HCEC 1CT (cell line): Measurements from ENCODE around the gene IST1.
"Not testable (repeated sequence)": the region's sequence is repeated elsewhere in the genome, so short reads cannot be mapped to it uniquely, and the experiment has no call there.

Experiments
- DNase-seq: peaks from one replicate; pipeline ENCODE4 v3.0.0-alpha.2; 2017

IST1 gene

GRCh38 chr16:71894921-71895678 lies at the start of gene IST1:
Gene IST1 (plus strand): TSS chr16:71895531. CDS start chr16:71915641, 20,110 bp downstream.
- DNase-seq: peak; percentile 99

GRCh38 chr16:71845639-71846430 lies 49.5 kb upstream of the IST1 start, which contains the start of gene ATXN1L:
Gene ATXN1L (plus strand): TSS chr16:71845976. CDS start chr16:71849741, 3,765 bp downstream.
- peak; percentile 83 for DNase-seq

GRCh38 chr16:71846431-71846830 lies 48.9 kb upstream of the IST1 start:
- no peak for DNase-seq

- DNase-seq: no peak
Observed at GRCh38 chr16:71847096-71847495, 48.2 kb upstream of the IST1 start.

- no peak for DNase-seq
Observed at GRCh38 chr16:71848622-71849021, 46.7 kb upstream of the IST1 start.

- DNase-seq: no peak
Observed at GRCh38 chr16:71851746-71852145, 43.6 kb upstream of the IST1 start.

- DNase-seq: no peak
Observed at GRCh38 chr16:71852158-71852557, 43.2 kb upstream of the IST1 start.

- DNase-seq: no peak
Observed at GRCh38 chr16:71852561-71852960, 42.8 kb upstream of the IST1 start.

- DNase-seq: no peak
Observed at GRCh38 chr16:71853413-71853812, 41.9 kb upstream of the IST1 start.

- DNase-seq: no peak
Observed at GRCh38 chr16:71854369-71854948, 40.9 kb upstream of the IST1 start.

GRCh38 chr16:71855937-71856662 lies 39.2 kb upstream of the IST1 start:
- DNase-seq: no peak

- DNase-seq: no peak
Observed at GRCh38 chr16:71859762-71860521, 35.4 kb upstream of the IST1 start.

GRCh38 chr16:71863995-71864394 lies 31.3 kb upstream of the IST1 start:
- no peak for DNase-seq

GRCh38 chr16:71865173-71865863 lies 30.0 kb upstream of the IST1 start:
- DNase-seq: no peak

GRCh38 chr16:71867175-71867574 lies 28.2 kb upstream of the IST1 start:
- not testable (repeated sequence) for DNase-seq

- DNase-seq: no peak
Observed at GRCh38 chr16:71867939-71868338, 27.4 kb upstream of the IST1 start.

GRCh38 chr16:71869089-71869488 lies 26.2 kb upstream of the IST1 start:
- no peak for DNase-seq

GRCh38 chr16:71870818-71871217 lies 24.5 kb upstream of the IST1 start:
- DNase-seq: no peak

GRCh38 chr16:71873199-71873598 lies 22.1 kb upstream of the IST1 start:
- DNase-seq: no peak

GRCh38 chr16:71878911-71879310 lies 16.4 kb upstream of the IST1 start:
- DNase-seq: no peak

- DNase-seq: no peak
Observed at GRCh38 chr16:71880176-71880575, 15.2 kb upstream of the IST1 start.
